SK-N-SH (cell line): ENCODE results near the gene ARHGAP45. TPM values are rescaled to one million over a fixed set of nuclear protein-coding genes. Genes with fewer than 3 reads are reported as not detected.

ENCODE experiments used
- CTCF ChIA-PET: fragments of 300-600, 350-600 bp; formaldehyde crosslinking; extraction: SDS; loops from one replicate; lab custom pipeline; 2021; lab: Yijun Ruan, JAX
- POLR2A ChIA-PET: fragments of 350-600 bp; sonication (Branson Sonifier 250); formaldehyde crosslinking; extraction: SDS; loops from one replicate; lab custom pipeline; 2020; ENCODE audit warnings: antibody characterized with exemption, inconsistent platforms; lab: Yijun Ruan, JAX
- DNase-seq: peaks from one replicate; pipeline ENCODE4 v3.0.0; 2012
- H2AFZ ChIP-seq: fragments of 200-600 bp; sonication (generic); 2 replicates; pipeline ENCODE4 v1.8.1; 2016; ENCODE audit warnings: antibody characterized with exemption, mild to moderate bottlenecking, low read depth
- H3F3A ChIP-seq: fragments of 200-600 bp; sonication (generic); replicated peaks from 2 replicates; pipeline ENCODE3; 2016; ENCODE audit warnings: antibody characterized with exemption, mild to moderate bottlenecking; ENCODE audit not compliant: insufficient read depth
- H3K27ac ChIP-seq, 2 experiments: fragments of 200-500 bp in 1 of 2; fragments of 200-600 bp in 1 of 2; sonication (Bioruptor generic) in 1 of 2; sonication (generic), shearing (Covaris generic) in 1 of 2; 2 replicates each; pipeline versions ENCODE4 v1.5.1 to v1.6.1; 2014 to 2016; ENCODE audit warnings: low read depth in 2 of 2, inconsistent platforms in 1 of 2, low read length in 1 of 2, mild to moderate bottlenecking in 1 of 2, mixed read lengths in 1 of 2
- H3K27me3 ChIP-seq: fragments of 200-600 bp; sonication (generic), shearing (Covaris generic); 2 replicates; pipeline ENCODE4 v1.6.1; 2016; ENCODE audit warnings: mixed run types; ENCODE audit not compliant: insufficient read depth
- H3K36me3 ChIP-seq, 2 experiments: fragments of 200-500 bp in 1 of 2; fragments of 200-600 bp in 1 of 2; sonication (Bioruptor generic) in 1 of 2; sonication (generic) in 1 of 2; replicated peaks in 1 of 2; 2 replicates each; pipeline versions ENCODE3 to v1.5.1; 2014 to 2016; ENCODE audit warnings: low read length in 1 of 2, mild to moderate bottlenecking in 1 of 2; ENCODE audit not compliant: insufficient read depth in 2 of 2, control insufficient read depth in 1 of 2
- H3K4me1 ChIP-seq, 2 experiments: fragments of 200-500 bp in 1 of 2; fragments of 200-600 bp in 1 of 2; sonication (Bioruptor generic) in 1 of 2; sonication (generic), shearing (Covaris generic) in 1 of 2; 2 replicates each; pipeline versions ENCODE4 v1.5.1 to v1.6.1; 2014 to 2016; ENCODE audit warnings: low read depth in 1 of 2, low read length in 1 of 2, mixed run types in 1 of 2; ENCODE audit not compliant: insufficient read depth in 2 of 2, control insufficient read depth in 1 of 2
- H3K4me2 ChIP-seq: fragments of 200-600 bp; sonication (generic), shearing (Covaris generic); 2 replicates; pipeline ENCODE4 v1.6.1; 2017; ENCODE audit warnings: mixed run types
- H3K4me3 ChIP-seq, 2 experiments: fragments of 200-500 bp in 1 of 2; fragments of 200-600 bp in 1 of 2; sonication (Bioruptor generic) in 1 of 2; sonication (generic), shearing (Covaris generic) in 1 of 2; 2 replicates each; pipeline versions ENCODE4 v1.5.1 to v1.8.1; 2014 to 2016; ENCODE audit warnings: low read depth in 2 of 2, inconsistent platforms in 1 of 2, low read length in 1 of 2, mild to moderate bottlenecking in 1 of 2, mixed read lengths in 1 of 2, moderate library complexity in 1 of 2
- H3K79me2 ChIP-seq: fragments of 200-600 bp; sonication (generic); 2 replicates; pipeline ENCODE4 v1.8.1; 2017; ENCODE audit warnings: mild to moderate bottlenecking; ENCODE audit not compliant: insufficient read depth
- H3K9ac ChIP-seq: fragments of 200-600 bp; sonication (generic); 2 replicates; pipeline ENCODE4 v1.6.1; 2017; ENCODE audit warnings: mixed run types
- H3K9me2 ChIP-seq: fragments of 200-600 bp; sonication (generic); 2 replicates; pipeline ENCODE4 v1.6.1; 2017; ENCODE audit warnings: mixed run types
- H3K9me3 ChIP-seq: fragments of 200-600 bp; sonication (generic); 2 replicates; pipeline ENCODE4 v1.6.1; 2017; ENCODE audit warnings: mixed run types, mild to moderate bottlenecking, moderate library complexity
- H4K20me1 ChIP-seq: fragments of 200-600 bp; sonication (generic); 2 replicates; pipeline ENCODE4 v1.6.1; 2017; ENCODE audit warnings: mild to moderate bottlenecking, mixed run types; ENCODE audit not compliant: insufficient read depth
- ELF1 ChIP-seq: IDR thresholded peaks from 2 replicates; pipeline ENCODE4 v1.4.0; 2012
- EP300 ChIP-seq, 2 experiments: IDR thresholded peaks; 2 replicates each; pipeline versions ENCODE4 v1.4.0 to v1.6.1; 2012; ENCODE audit warnings: borderline replicate concordance in 1 of 2, low read depth in 1 of 2, low read length in 1 of 2
- FOSL2 ChIP-seq: IDR thresholded peaks from 2 replicates; pipeline ENCODE4 v1.4.0; 2012; ENCODE audit warnings: low read depth, mild to moderate bottlenecking, moderate library complexity, borderline replicate concordance
- GABPA ChIP-seq: IDR thresholded peaks from 2 replicates; pipeline ENCODE4 v1.4.0; 2012; ENCODE audit warnings: low read depth, mild to moderate bottlenecking
- IRF3 ChIP-seq: fragments of 150-350 bp; IDR thresholded peaks from 2 replicates; pipeline ENCODE4 v1.6.1; 2016; ENCODE audit warnings: mild to moderate bottlenecking, low read depth, low read length
- MXI1 ChIP-seq: IDR thresholded peaks from 2 replicates; pipeline ENCODE4 v1.6.1; 2012; ENCODE audit warnings: mild to moderate bottlenecking, low read depth, low read length, improper control_type of control experiment
- NFIC ChIP-seq: IDR thresholded peaks from 2 replicates; pipeline ENCODE4 v1.4.0; 2012; ENCODE audit warnings: borderline replicate concordance
- NRF1 ChIP-seq: IDR thresholded peaks from 2 replicates; pipeline ENCODE4 v1.6.1; 2012; ENCODE audit warnings: low read depth, mild to moderate bottlenecking, low read length
- POLR2AphosphoS5 ChIP-seq: IDR thresholded peaks from 2 replicates; pipeline ENCODE4 v1.6.1; 2012; ENCODE audit warnings: low read depth, low read length
- REST ChIP-seq: IDR thresholded peaks from 2 replicates; pipeline ENCODE4 v1.6.1; 2012; ENCODE audit warnings: mild to moderate bottlenecking, low read depth, low read length, moderate library complexity
- RFX5 ChIP-seq: IDR thresholded peaks from 2 replicates; pipeline ENCODE4 v1.6.1; 2012; ENCODE audit warnings: mild to moderate bottlenecking, improper control_type of control experiment, low read length
- RXRA ChIP-seq: IDR thresholded peaks from 2 replicates; pipeline ENCODE4 v1.4.0; 2012; ENCODE audit warnings: low read depth, mild to moderate bottlenecking, borderline replicate concordance
- SMC3 ChIP-seq: IDR thresholded peaks from 2 replicates; pipeline ENCODE4 v1.6.1; 2012; ENCODE audit warnings: low read depth, low read length, improper control_type of control experiment
- TAF1 ChIP-seq: IDR thresholded peaks from 2 replicates; pipeline ENCODE4 v1.6.1; 2012; ENCODE audit warnings: low read depth, mild to moderate bottlenecking, low read length, moderate library complexity, borderline replicate concordance
- TEAD4 ChIP-seq: IDR thresholded peaks from 2 replicates; pipeline ENCODE4 v1.4.0; 2012; ENCODE audit warnings: mild to moderate bottlenecking, borderline replicate concordance; ENCODE audit not compliant: insufficient read depth
- USF2 ChIP-seq: fragments of 150-350 bp; IDR thresholded peaks from 2 replicates; pipeline ENCODE4 v1.6.1; 2017; ENCODE audit warnings: antibody characterized with exemption, low read length, low read depth, borderline replicate concordance
- YY1 ChIP-seq: IDR thresholded peaks from 2 replicates; pipeline ENCODE4 v1.4.0; 2012; ENCODE audit warnings: low read depth, mild to moderate bottlenecking
- WGBS: methylation state at CpG from one replicate; pipeline ENCODE4 v1.1.6; 2017; ENCODE audit warnings: low lambda C conversion rate; 5-methylcytosine and 5-hydroxymethylcytosine counted together
- polyA plus RNA-seq, 3 experiments: library from polyadenylated mRNA; depleted of rRNA; stranded (reverse); fragments of >200 nt; gene quantifications; 2 replicates each; pipeline ENCODE4 v1.2.3, GENCODE V29; 2012
- TF ChIP-seq, protein P1 (sequence below): IDR thresholded peaks from 2 replicates; pipeline ENCODE4 v1.4.0; 2012; ENCODE audit warnings: low read depth

Gene ARHGAP45
- polyA plus RNA-seq, 1 of the 3 experiments (the other 2 are of a cell fraction), result 4.2 TPM

DNA sequence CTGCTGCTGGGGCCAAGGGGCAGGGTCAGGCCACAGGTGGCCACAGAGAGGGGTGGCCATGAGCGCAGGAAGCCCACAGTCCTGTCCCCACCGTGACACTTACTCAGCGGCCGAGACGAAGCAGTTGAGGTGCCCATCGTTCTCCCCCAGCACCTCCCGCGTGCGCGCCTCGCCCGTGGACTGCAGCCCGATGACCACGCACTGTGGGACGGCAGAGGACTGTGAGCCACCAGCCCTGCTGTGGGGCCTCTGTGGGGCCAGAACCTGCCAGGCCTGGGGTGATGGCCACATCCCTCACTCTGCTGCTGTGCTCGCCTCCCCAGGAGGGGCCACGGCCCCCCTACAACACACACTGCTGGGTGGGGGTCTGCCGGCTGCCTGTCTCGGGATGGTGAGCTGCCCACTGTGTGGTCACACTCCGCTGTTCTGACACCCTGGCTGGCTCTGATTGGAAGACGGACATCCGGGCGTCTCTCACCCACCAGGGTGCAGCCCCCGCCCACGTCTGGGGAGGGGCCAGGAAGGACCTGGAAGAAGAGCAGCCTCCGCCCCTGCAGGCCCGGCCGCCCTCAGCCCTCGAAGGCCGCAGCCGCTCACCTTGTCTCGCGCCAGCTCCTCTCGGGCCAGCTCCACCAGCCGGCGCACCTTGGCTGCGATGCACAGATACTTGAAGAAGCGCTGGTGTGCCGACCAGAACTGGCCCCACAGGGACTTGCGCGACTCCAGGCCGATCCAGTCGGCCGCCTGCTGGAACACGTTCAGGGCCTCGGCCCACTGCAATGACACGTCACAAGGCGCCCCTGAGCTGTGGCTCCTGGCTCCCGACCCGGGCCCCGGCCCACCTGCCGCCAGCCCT is 50.0 kb downstream of the ARHGAP45 start:
- Histone ChIP-seq H3K4me3 (no peak overlapping the region), H3K9me2 (no peaks in the 10 kb centered on the region), H3K4me1 (peaks cover 5 to 7% of the 10 kb centered on the region in 2 experiments; a peak in 2 of 4 replicates), H2AFZ (no peak overlapping the region), H3K9ac (no peak overlapping the region), H4K20me1 (no peaks in the 10 kb centered on the region), H3K27ac (no peak overlapping the region), H3F3A (peaks cover 9% of the 10 kb centered on the region), H3K27me3 (no peaks in the 10 kb centered on the region), H3K36me3 (peaks cover 0 to 34% of the 10 kb centered on the region in 2 experiments), H3K9me3 (no peaks in the 10 kb centered on the region), H3K4me2 (no peak overlapping the region), H3K79me2 (no peaks in the 10 kb centered on the region)
- DNase-seq, result no peak
- CTCF ChIA-PET, result interaction anchor here (1.2 to 1.4 kb wide), 3 partner anchors 53 to 150 kb away, joined by 3 to 4 read pairs (median 3); no protein-coding TSS in a partner anchor
- TF ChIP-seq IRF3 (no peak), ELF1 (no peak), FOSL2 (no peak), EP300 (IDR thresholded peaks at IDR 0.05; ENCODE audit: borderline replicate concordance in 1 of 2, low read depth in 1 of 2, low read length in 1 of 2) (no peak), TEAD4 (no peak), YY1 (no peak), POLR2AphosphoS5 (no peak), RXRA (no peak), SMC3 (no peak), USF2 (no peak), GABPA (no peak), REST (no peak), RFX5 (no peak), NRF1 (no peak), NFIC (no peak), MXI1 (no peak), TAF1 (no peak)
- TF ChIP-seq, protein P1, sequence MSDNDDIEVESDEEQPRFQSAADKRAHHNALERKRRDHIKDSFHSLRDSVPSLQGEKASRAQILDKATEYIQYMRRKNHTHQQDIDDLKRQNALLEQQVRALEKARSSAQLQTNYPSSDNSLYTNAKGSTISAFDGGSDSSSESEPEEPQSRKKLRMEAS, result no peak
- 95% methylated on average over 20 of the region's 52 CpGs for WGBS
- POLR2A ChIA-PET, result no interaction called here
